ENCODE data around the gene VDAC2. TPM values are rescaled to one million over a fixed set of nuclear protein-coding genes. Genes with fewer than 3 reads are reported as not detected.

VDAC2 gene
- total and polyA plus RNA-seq, 10 of the 15 experiments (the other 5 are each of a cell fraction or from before 2014, with no cell fraction given) = 73.4 to 294 (median 146) TPM

DNA sequence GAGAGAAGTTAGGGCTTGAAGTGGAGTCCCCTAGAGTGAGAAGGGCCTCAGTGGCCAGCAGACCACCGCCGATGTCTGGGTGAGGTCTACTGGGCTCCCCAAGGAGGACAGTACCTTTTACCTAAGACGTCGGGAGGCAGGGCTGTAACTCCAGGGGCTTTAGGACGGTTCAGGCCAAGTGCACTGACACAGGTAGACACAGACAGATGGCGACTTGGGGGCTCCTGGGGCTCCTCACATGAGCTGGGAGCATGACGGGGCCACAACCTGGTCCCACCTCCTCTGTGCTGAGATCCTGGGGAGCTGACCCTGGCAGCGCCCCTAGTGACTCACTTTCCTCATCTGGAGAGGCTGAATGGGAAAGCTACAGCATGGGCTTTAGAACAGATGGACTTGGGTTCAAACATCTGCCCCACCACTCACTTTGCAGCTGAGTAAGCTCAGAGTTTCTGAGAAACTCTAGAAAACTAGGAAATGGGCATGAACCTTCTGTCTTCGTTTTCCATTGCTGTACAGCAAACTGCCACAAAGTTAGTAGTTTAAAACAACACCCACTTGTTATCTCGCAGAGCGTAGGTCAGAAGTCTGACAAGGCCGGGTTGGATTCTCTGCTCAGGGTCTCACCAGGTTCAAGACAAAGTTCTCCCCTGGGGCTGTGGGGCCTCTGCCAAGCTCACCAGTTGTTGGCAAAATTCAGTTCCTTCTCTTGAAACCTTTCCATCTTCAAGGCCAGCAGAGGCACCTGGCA is 29.9 kb downstream of the VDAC2 start:
- no peak overlapping the region for H3K4me3 ChIP-seq
- 60% methylated on average over 12 of the region's 12 CpGs for WGBS (ENCODE audit: insufficient coverage, insufficient replicate concordance, low lambda C conversion rate, missing lambda C conversion rate)
- no peaks in the 10 kb centered on the region for H3K9me3 ChIP-seq (replicated peaks; ENCODE audit: control insufficient read depth, insufficient read depth, low read length)
- BruUV-seq (replicated peaks) = no TSS peak
- H3K27ac ChIP-seq (ENCODE audit: control insufficient read depth, insufficient read depth) = no peak overlapping the region
- DNase-seq (ENCODE audit: low read depth, low spot score) (no peak), FAIRE-seq (no peak), ATAC-seq (no peak)
- SMC1A ChIA-PET (ENCODE audit: uncharacterized antibody, unreplicated experiment) = no interaction called here
- H3K4me1 ChIP-seq (ENCODE audit: control insufficient read depth, insufficient read depth, low read length) = peaks cover 4% of the 10 kb centered on the region
- POLR2A ChIA-PET = no interaction called here
- H3K36me3 ChIP-seq (ENCODE audit: control insufficient read depth in 2 of 2, insufficient read depth in 2 of 2, low read length in 1 of 2) = no peaks in the 10 kb centered on the region
- H4K20me1 ChIP-seq (ENCODE audit: control insufficient read depth, insufficient read depth) = no peaks in the 10 kb centered on the region
- CTCF ChIA-PET = interaction anchor here (0.6 to 1.5 kb wide), 3 partner anchors 129 to 997 kb away, joined by 3 to 4 read pairs (median 3); partner anchors contain the start of gene SAMD8
- in situ Hi-C loops (cut with MboI) (no loop called here), intact Hi-C loops (cut with micrococcal nuclease; ENCODE audit: unreplicated experiment) (no loop called here)
- no peak overlapping the region for H3K4me2 ChIP-seq (ENCODE audit: control insufficient read depth, insufficient read depth)
- H3K27me3 ChIP-seq (replicated peaks in 1 of 2; ENCODE audit: control insufficient read depth in 2 of 2, insufficient read depth in 2 of 2, low read length in 1 of 2) = no peaks in the 10 kb centered on the region
- TF ChIP-seq RAD51 (IDR thresholded peaks at IDR 0.05) (no peak), POU2F2 (IDR thresholded peaks at IDR 0.05; ENCODE audit: borderline replicate concordance, low read depth, low read length) (no peak), NBN (IDR thresholded peaks at IDR 0.05) (no peak), ATF7 (IDR thresholded peaks at IDR 0.05; ENCODE audit: low read depth) (no peak), PAX5 (IDR thresholded peaks at IDR 0.05; ENCODE audit: borderline replicate concordance, low read depth, low read length) (no peak), CHD1 (IDR thresholded peaks at IDR 0.05; ENCODE audit: low read depth, low read length) (no peak), POLR2AphosphoS5 (IDR thresholded peaks at IDR 0.05; ENCODE audit: low read length) (no peak)
- H3K9ac ChIP-seq (ENCODE audit: control insufficient read depth, insufficient read depth, low read length) = no peak overlapping the region
- no peak overlapping the region for H2AFZ ChIP-seq (ENCODE audit: control insufficient read depth, low read depth, low read length)
- RAD21 ChIA-PET (ENCODE audit: unreplicated experiment) = interaction anchor here (0.5 kb wide), 2 partner anchors 30 to 1107 kb away, joined by 3 read pairs; partner anchors contain the start of gene VDAC2
- peaks cover under 1% of the 10 kb centered on the region; the same call in 1 of the 2 replicates for H3K79me2 ChIP-seq (ENCODE audit: control insufficient read depth, insufficient read depth, low read length)

DNA sequence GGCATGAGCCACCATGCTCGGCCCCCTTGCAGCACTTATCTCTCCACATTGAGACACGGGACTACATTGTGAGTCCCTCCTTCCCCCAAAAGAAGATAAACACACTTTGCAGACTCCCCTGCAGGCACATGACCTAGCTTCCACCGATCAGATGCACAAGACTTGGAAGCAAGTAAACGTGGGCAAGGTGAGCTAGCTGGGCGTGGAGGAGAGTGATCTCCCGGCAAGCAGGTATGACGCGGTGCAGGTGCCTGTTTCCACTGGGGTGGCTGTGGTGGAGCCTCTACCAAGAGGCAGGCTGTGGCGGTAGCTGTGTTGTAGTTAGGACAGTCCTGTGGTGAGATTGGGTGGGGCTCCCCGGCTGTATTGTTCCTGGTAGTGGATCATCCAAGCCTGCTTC is 32.8 kb downstream of the VDAC2 start:
- ChIA-PET RAD21 (ENCODE audit: unreplicated experiment) (no interaction called here), POLR2A (no interaction called here), CTCF (interaction anchor here (1.2 kb wide), 1 partner anchor 999 kb away, joined by 3 read pairs; no protein-coding TSS in a partner anchor), SMC1A (ENCODE audit: uncharacterized antibody, unreplicated experiment) (no interaction called here)
- BruUV-seq (replicated peaks) = no TSS peak
- H3K9ac ChIP-seq (ENCODE audit: control insufficient read depth, insufficient read depth, low read length) = no peak overlapping the region
- no peak overlapping the region for H2AFZ ChIP-seq (ENCODE audit: control insufficient read depth, low read depth, low read length)
- DNase-seq (ENCODE audit: low read depth, low spot score) = no peak
- in situ Hi-C loops (cut with MboI) (no loop called here), intact Hi-C loops (cut with micrococcal nuclease; ENCODE audit: unreplicated experiment) (no loop called here)
- no peak for ATAC-seq
- no peak overlapping the region for H3K27ac ChIP-seq (ENCODE audit: control insufficient read depth, insufficient read depth)
- no peaks in the 10 kb centered on the region; the same call in 1 of the 2 replicates for H4K20me1 ChIP-seq (ENCODE audit: control insufficient read depth, insufficient read depth)
- no peak overlapping the region for H3K4me3 ChIP-seq
- no peaks in the 10 kb centered on the region for H3K79me2 ChIP-seq (ENCODE audit: control insufficient read depth, insufficient read depth, low read length)
- no peaks in the 10 kb centered on the region for H3K36me3 ChIP-seq (ENCODE audit: control insufficient read depth in 2 of 2, insufficient read depth in 2 of 2, low read length in 1 of 2)
- no peaks in the 10 kb centered on the region for H3K27me3 ChIP-seq (replicated peaks in 1 of 2; ENCODE audit: control insufficient read depth in 2 of 2, insufficient read depth in 2 of 2, low read length in 1 of 2)
- H3K9me3 ChIP-seq (replicated peaks; ENCODE audit: control insufficient read depth, insufficient read depth, low read length) = no peaks in the 10 kb centered on the region
- no peaks in the 10 kb centered on the region for H3K4me1 ChIP-seq (ENCODE audit: control insufficient read depth, insufficient read depth, low read length)
- FAIRE-seq = no peak
- H3K4me2 ChIP-seq (ENCODE audit: control insufficient read depth, insufficient read depth) = no peak overlapping the region
- WGBS (ENCODE audit: insufficient coverage, insufficient replicate concordance, low lambda C conversion rate, missing lambda C conversion rate) = 60% methylated on average over 10 of the region's 10 CpGs
- TF ChIP-seq MEF2A (IDR thresholded peaks at IDR 0.05; ENCODE audit: insufficient read depth, low read depth, low read length) = no peak
- TF ChIP-seq, protein P1, sequence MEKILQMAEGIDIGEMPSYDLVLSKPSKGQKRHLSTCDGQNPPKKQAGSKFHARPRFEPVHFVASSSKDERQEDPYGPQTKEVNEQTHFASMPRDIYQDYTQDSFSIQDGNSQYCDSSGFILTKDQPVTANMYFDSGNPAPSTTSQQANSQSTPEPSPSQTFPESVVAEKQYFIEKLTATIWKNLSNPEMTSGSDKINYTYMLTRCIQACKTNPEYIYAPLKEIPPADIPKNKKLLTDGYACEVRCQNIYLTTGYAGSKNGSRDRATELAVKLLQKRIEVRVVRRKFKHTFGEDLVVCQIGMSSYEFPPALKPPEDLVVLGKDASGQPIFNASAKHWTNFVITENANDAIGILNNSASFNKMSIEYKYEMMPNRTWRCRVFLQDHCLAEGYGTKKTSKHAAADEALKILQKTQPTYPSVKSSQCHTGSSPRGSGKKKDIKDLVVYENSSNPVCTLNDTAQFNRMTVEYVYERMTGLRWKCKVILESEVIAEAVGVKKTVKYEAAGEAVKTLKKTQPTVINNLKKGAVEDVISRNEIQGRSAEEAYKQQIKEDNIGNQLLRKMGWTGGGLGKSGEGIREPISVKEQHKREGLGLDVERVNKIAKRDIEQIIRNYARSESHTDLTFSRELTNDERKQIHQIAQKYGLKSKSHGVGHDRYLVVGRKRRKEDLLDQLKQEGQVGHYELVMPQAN (conservative IDR thresholded peaks at IDR 0.05) = no peak
- TF ChIP-seq, protein P2, sequence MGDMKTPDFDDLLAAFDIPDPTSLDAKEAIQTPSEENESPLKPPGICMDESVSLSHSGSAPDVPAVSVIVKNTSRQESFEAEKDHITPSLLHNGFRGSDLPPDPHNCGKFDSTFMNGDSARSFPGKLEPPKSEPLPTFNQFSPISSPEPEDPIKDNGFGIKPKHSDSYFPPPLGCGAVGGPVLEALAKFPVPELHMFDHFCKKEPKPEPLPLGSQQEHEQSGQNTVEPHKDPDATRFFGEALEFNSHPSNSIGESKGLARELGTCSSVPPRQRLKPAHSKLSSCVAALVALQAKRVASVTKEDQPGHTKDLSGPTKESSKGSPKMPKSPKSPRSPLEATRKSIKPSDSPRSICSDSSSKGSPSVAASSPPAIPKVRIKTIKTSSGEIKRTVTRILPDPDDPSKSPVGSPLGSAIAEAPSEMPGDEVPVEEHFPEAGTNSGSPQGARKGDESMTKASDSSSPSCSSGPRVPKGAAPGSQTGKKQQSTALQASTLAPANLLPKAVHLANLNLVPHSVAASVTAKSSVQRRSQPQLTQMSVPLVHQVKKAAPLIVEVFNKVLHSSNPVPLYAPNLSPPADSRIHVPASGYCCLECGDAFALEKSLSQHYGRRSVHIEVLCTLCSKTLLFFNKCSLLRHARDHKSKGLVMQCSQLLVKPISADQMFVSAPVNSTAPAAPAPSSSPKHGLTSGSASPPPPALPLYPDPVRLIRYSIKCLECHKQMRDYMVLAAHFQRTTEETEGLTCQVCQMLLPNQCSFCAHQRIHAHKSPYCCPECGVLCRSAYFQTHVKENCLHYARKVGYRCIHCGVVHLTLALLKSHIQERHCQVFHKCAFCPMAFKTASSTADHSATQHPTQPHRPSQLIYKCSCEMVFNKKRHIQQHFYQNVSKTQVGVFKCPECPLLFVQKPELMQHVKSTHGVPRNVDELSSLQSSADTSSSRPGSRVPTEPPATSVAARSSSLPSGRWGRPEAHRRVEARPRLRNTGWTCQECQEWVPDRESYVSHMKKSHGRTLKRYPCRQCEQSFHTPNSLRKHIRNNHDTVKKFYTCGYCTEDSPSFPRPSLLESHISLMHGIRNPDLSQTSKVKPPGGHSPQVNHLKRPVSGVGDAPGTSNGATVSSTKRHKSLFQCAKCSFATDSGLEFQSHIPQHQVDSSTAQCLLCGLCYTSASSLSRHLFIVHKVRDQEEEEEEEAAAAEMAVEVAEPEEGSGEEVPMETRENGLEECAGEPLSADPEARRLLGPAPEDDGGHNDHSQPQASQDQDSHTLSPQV (IDR thresholded peaks at IDR 0.05) = no peak
- no peak for TF ChIP-seq STAT3 (IDR thresholded peaks at IDR 0.05; ENCODE audit: low read depth, low read length)
